ENCODE data around the gene PNN.
"Not testable (repeated sequence)": the region's sequence is repeated elsewhere in the genome, so short reads cannot be mapped to it uniquely, and the experiment has no call there.

PNN gene

GRCh38 chr14:39181026-39181692, 6.1 kb downstream of the PNN start:
- no peak for DNase-seq (ENCODE audit: low spot score)

- no peak for DNase-seq (ENCODE audit: low spot score)
These were observed 6.6 kb downstream of the PNN start for GRCh38 chr14:39181693-39182047.

- DNase-seq (ENCODE audit: low spot score), result no peak
These were observed 8.0 kb downstream of the PNN start for GRCh38 chr14:39182770-39183684.

GRCh38 chr14:39183685-39184003, 8.6 kb downstream of the PNN start:
- not testable (repeated sequence) for DNase-seq (ENCODE audit: low spot score)

- DNase-seq (ENCODE audit: low spot score), result no peak
These were observed 9.7 kb downstream of the PNN start for GRCh38 chr14:39184628-39185255.

GRCh38 chr14:39185256-39186049, 10.4 kb downstream of the PNN start:
- DNase-seq (ENCODE audit: low spot score), result no peak

- DNase-seq (ENCODE audit: low spot score), result no peak
These were observed 12.0 kb downstream of the PNN start for GRCh38 chr14:39186941-39187525.

- DNase-seq (ENCODE audit: low spot score), result no peak
These were observed 28.9 kb downstream of the PNN start for GRCh38 chr14:39203659-39204606.

- DNase-seq (ENCODE audit: low spot score), result not testable (repeated sequence)
These were observed 32.4 kb downstream of the PNN start for GRCh38 chr14:39207430-39207829.

- DNase-seq (ENCODE audit: low spot score), result no peak
These were observed 36.2 kb downstream of the PNN start for GRCh38 chr14:39211109-39211741.

GRCh38 chr14:39212034-39212433, 37.0 kb downstream of the PNN start:
- no peak for DNase-seq (ENCODE audit: low spot score)

- DNase-seq (ENCODE audit: low spot score), result no peak
These were observed 37.6 kb downstream of the PNN start for GRCh38 chr14:39212693-39213092.

- no peak for DNase-seq (ENCODE audit: low spot score)
These were observed 42.3 kb downstream of the PNN start for GRCh38 chr14:39217214-39217879.

GRCh38 chr14:39218171-39218769, 43.2 kb downstream of the PNN start:
- DNase-seq (ENCODE audit: low spot score), result no peak

- DNase-seq (ENCODE audit: low spot score), result no peak
These were observed 44.0 kb downstream of the PNN start for GRCh38 chr14:39219075-39219499.

GRCh38 chr14:39220473-39220872, 45.4 kb downstream of the PNN start:
- not testable (repeated sequence) for DNase-seq (ENCODE audit: low spot score)

GRCh38 chr14:39228044-39228443, 53.0 kb downstream of the PNN start:
- DNase-seq (ENCODE audit: low spot score), result no peak

GRCh38 chr14:39228509-39229221, 53.6 kb downstream of the PNN start:
- no peak for DNase-seq (ENCODE audit: low spot score)

GRCh38 chr14:39229222-39229543, 54.1 kb downstream of the PNN start:
- no peak for DNase-seq (ENCODE audit: low spot score)

Data from left forelimb (tissue), 1 donor.